ENCODE results near the gene BRMS1.
"Not testable (repeated sequence)": the region's sequence is repeated elsewhere in the genome, so short reads cannot be mapped to it uniquely, and the experiment has no call there.

Gene BRMS1

GRCh38 chr11:66321606-66322005 lies 23.3 kb downstream of the BRMS1 start:
- DNase-seq = no peak

GRCh38 chr11:66320748-66321147 lies 24.2 kb downstream of the BRMS1 start:
- not testable (repeated sequence) for DNase-seq

GRCh38 chr11:66320289-66320688 lies 24.6 kb downstream of the BRMS1 start:
- DNase-seq = not testable (repeated sequence)

GRCh38 chr11:66318600-66318970 lies 26.3 kb downstream of the BRMS1 start:
- DNase-seq = no peak

GRCh38 chr11:66317723-66318599 lies 26.9 kb downstream of the BRMS1 start:
- no peak for DNase-seq

- no peak for DNase-seq
Observed at GRCh38 chr11:66317322-66317722, 27.6 kb downstream of the BRMS1 start.

- DNase-seq = no peak
Observed at GRCh38 chr11:66316849-66317251, 28.1 kb downstream of the BRMS1 start, which contains the start of gene CD248. CD248 (minus strand) TSS chr11:66317044; CDS start chr11:66317027, 17 bp downstream.

- DNase-seq = no peak
Observed at GRCh38 chr11:66315921-66316811, 28.7 kb downstream of the BRMS1 start.

GRCh38 chr11:66315498-66315885 lies 29.4 kb downstream of the BRMS1 start:
- no peak for DNase-seq

- no peak for DNase-seq
Observed at GRCh38 chr11:66314561-66315497, 30.1 kb downstream of the BRMS1 start.

- DNase-seq = no peak
Observed at GRCh38 chr11:66314186-66314501, 30.8 kb downstream of the BRMS1 start.

GRCh38 chr11:66313321-66314185 lies 31.4 kb downstream of the BRMS1 start:
- DNase-seq = no peak

GRCh38 chr11:66312549-66313320 lies 32.2 kb downstream of the BRMS1 start:
- DNase-seq = peak; percentile 92

GRCh38 chr11:66311965-66312548 lies 32.8 kb downstream of the BRMS1 start:
- DNase-seq = peak; percentile 82

- DNase-seq = no peak
Observed at GRCh38 chr11:66311470-66311964, 33.4 kb downstream of the BRMS1 start.

- not testable (repeated sequence) for DNase-seq
Observed at GRCh38 chr11:66310803-66311440, 34.0 kb downstream of the BRMS1 start.

GRCh38 chr11:66310324-66310723 lies 34.6 kb downstream of the BRMS1 start:
- no peak for DNase-seq

- no peak for DNase-seq
Observed at GRCh38 chr11:66309475-66309874, 35.4 kb downstream of the BRMS1 start.

- DNase-seq = no peak
Observed at GRCh38 chr11:66302656-66303055, 42.2 kb downstream of the BRMS1 start.

- DNase-seq = no peak
Observed at GRCh38 chr11:66299186-66299585, 45.7 kb downstream of the BRMS1 start.
